ENCODE results near the gene GOT2. TPM values are rescaled to one million over a fixed set of nuclear protein-coding genes. Genes with fewer than 3 reads are reported as not detected.
A peak's percentile ranks its signal among the peaks of the same experiment; 100 is the strongest.
"Not testable (repeated sequence)": the region's sequence is repeated elsewhere in the genome, so short reads cannot be mapped to it uniquely, and the experiment has no call there.

Gene GOT2
- 50.1 and 51.1 TPM in 2 replicates for total RNA-seq (2014; rRNA removed; shearing (Covaris generic))
- polyA plus RNA-seq (2015; cell fraction: cytosol; rRNA removed): 84.3 and 104 TPM in 2 replicates
- 57.4 and 57.8 TPM in 2 replicates for polyA plus RNA-seq (2015; cell fraction: nucleus; rRNA removed)

DNA sequence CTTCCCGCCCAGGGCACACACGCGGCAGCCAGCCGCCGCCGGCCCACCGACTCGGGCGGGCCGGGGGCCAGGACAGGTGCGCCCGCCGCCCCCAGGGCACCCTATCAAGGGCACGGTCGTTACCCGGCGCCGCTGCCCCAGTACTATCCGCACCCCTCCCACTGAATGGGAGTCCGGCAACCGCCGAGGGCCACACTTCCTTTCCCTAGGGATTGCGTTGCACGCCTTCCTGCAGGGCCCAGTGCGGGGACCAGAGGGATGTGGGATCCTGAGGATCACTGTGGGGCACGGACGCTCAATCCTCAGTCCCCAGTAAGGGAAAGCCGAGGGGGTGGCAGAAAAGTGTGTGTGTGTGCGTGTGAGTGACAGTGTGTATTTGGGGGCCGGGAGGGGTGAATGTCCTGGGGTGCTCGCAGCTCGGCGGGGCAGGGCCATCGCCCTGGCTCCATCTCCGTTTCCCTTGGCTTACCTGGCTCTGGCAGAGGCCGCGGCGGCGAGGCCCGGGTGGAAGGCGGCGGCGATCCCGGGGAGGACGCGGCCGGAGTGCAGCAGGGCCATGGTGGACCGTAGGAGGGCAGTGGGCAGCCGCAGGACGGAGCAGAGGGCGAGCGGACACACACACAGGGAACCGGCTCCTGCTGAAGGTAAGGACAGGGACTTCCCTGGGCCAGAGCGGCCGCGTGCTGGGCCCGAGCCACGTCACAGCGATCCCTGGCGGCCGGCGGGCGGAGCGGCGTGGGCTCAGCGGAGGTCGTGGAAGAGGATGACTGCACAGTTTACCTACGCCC is at the start of gene GOT2:
Gene GOT2, minus strand, starts transcription at position 646 of the 788 bp plus-strand sequence. Its CDS starts 88 bp downstream, at position 558.
- in situ Hi-C loops (cut with HindIII; ENCODE audit: low pct_unique_long_range_greater_than_20kb, low sequenced_read_pairs): no loop called here

DNA sequence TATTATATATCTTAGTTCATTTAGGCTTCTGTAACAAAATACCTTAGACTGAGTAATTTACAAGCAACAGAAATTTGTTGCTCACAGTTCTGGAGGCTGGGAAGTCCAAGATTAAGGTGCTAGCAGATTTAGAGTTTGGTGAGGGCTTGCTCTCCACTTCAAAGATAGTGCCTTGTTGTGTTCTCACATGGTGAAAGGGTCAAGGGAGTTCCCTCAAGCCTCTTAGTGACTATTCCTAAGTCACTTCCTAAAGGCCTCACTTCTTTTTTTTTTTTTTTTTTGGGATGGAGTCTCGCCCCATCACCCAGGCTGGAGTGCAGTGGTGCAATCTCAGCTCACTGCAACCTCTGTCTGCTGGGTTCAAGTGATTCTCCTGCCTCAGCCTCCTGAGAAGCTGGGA is 45.2 kb upstream of the GOT2 start:
- in situ Hi-C loops (cut with HindIII; ENCODE audit: low pct_unique_long_range_greater_than_20kb, low sequenced_read_pairs); DNase-seq (ENCODE audit: low read depth, low spot score): not testable (repeated sequence)

More for the DNA sequence above, at the start of gene GOT2:
- peak; percentile 82 for DNase-seq (ENCODE audit: low read depth, low spot score)

DNA sequence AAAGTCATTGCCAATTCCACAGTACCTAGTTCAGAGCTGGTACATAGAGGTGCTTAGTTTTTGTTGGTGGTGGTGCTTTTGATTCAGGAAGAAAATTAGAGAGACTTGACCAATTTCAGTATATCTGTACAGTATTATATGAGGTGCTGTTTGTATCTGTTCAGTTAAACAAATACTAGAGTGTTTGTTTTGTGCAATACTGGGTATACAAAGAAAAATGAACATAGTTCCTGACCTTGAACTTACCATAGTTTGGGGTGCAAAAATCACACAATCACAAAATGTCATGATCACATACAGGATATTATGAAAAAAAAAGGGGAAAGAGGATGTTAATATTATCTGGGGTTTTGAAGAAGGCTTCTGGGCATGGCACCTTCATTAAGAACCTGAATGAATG is 39.8 kb upstream of the GOT2 start:
- in situ Hi-C loops (cut with HindIII; ENCODE audit: low pct_unique_long_range_greater_than_20kb, low sequenced_read_pairs): no loop called here

GRCh38 chr16:58768145-58768544 is 34.0 kb upstream of the GOT2 start:
- in situ Hi-C loops (cut with HindIII; ENCODE audit: low pct_unique_long_range_greater_than_20kb, low sequenced_read_pairs): no loop called here
- no peak for DNase-seq (ENCODE audit: low read depth, low spot score)

More for the DNA sequence above, 39.8 kb upstream of the GOT2 start:
- DNase-seq (ENCODE audit: low read depth, low spot score): no peak

DNA sequence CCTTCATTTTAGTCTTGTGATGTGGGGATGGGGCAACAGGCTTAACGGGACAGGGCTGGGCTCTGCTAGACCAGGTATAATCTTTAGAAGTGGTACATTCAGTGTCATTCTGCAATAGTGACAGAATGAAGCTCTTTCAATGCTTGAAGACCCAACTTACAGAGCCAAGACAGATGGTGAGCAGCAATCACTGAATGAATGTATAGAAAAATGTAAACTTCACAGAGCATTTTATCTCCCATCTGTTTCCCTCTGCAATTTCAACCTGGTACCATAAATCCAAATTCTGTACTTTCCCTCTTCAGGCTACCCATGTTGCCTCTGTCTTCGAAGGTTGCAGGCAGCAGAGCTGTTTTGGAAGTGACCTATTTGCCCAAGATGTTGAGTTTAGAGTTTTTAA is 33.5 kb upstream of the GOT2 start:
- no peak for DNase-seq (ENCODE audit: low read depth, low spot score)
- in situ Hi-C loops (cut with HindIII; ENCODE audit: low pct_unique_long_range_greater_than_20kb, low sequenced_read_pairs): no loop called here

GRCh38 chr16:58756650-58757332 is 22.7 kb upstream of the GOT2 start:
- DNase-seq (ENCODE audit: low read depth, low spot score): no peak
- in situ Hi-C loops (cut with HindIII; ENCODE audit: low pct_unique_long_range_greater_than_20kb, low sequenced_read_pairs): no loop called here

- peak; percentile 80 for DNase-seq (ENCODE audit: low read depth, low spot score)
- in situ Hi-C loops (cut with HindIII; ENCODE audit: low pct_unique_long_range_greater_than_20kb, low sequenced_read_pairs): no loop called here
Measured at GRCh38 chr16:58755989-58756649, 22.0 kb upstream of the GOT2 start.

- no peak for DNase-seq (ENCODE audit: low read depth, low spot score)
- in situ Hi-C loops (cut with HindIII; ENCODE audit: low pct_unique_long_range_greater_than_20kb, low sequenced_read_pairs): no loop called here
Measured at GRCh38 chr16:58753711-58754134, 19.6 kb upstream of the GOT2 start.

DNA sequence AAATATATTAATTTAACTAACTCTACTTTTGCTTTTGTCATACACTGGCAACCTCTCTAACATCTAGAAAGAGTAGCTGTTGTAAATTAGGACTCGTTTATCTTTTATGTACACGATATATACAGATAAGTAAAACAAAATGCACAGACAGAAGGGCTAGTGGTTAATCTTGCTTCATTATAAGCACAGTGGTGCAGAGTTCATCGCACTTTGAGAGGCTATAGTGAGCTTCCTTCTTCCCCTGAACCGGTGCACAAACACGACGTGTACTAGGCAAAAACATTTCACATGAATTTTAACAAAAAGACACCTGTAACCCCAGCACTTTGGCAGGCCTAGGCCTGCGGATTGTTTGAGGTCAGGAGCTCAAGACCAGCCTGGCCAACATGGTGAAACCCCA is 10.4 kb upstream of the GOT2 start:
- no peak for DNase-seq (ENCODE audit: low read depth, low spot score)
- in situ Hi-C loops (cut with HindIII; ENCODE audit: low pct_unique_long_range_greater_than_20kb, low sequenced_read_pairs): no loop called here

GRCh38 chr16:58741976-58742375 is 7.9 kb upstream of the GOT2 start:
- in situ Hi-C loops (cut with HindIII; ENCODE audit: low pct_unique_long_range_greater_than_20kb, low sequenced_read_pairs): no loop called here
- DNase-seq (ENCODE audit: low read depth, low spot score): no peak

DNA sequence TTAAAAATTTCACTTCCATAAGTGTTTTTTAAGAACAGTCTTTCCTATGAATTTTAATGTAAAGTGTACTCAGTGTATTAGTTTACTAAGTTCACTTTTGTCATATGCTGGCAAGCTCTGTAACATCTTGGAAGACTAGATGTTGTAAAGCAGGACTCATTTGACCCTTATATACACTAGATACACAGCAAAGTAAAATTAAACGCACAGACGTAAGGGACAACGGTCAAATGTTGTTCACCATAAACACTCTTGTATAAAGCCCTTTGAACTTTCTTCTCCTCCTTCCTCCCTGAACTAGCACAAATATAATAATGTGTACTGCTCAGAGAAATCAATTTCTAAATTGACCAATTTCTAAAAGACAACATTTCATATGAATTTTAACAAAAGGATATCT is 7.0 kb upstream of the GOT2 start:
- in situ Hi-C loops (cut with HindIII; ENCODE audit: low pct_unique_long_range_greater_than_20kb, low sequenced_read_pairs): no loop called here
- DNase-seq (ENCODE audit: low read depth, low spot score): no peak

DNA sequence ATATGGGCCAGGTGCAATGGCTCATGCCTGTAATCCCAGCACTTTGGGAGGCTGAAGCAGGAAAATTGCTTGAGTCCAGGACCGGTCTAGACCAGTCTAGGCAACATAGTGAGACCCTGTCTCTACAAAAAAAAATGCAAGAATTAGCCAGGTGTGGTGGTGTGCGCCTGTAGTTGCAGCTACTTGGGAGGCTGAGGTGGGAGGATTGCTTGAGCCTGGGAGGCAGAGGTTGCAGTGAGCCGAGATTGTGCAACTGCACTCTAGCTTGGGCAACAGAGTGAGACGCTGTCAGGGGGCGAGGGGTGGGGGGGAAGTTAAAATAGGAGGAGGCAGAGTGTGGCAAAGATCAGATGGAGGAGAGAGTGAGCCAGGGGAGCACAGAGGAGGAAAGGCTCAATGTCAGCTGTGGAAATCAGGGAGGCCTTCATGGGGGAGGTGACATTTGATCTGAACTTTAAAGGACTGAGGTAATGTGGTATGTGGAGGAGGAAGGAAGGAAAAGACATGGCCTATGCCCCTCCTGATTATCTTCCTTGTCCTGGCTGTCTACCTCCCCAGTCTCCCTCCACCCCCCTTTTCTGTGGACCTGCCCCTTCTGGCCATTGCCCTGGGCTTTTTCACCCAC is 4.7 kb upstream of the GOT2 start:
- DNase-seq (ENCODE audit: low read depth, low spot score): no peak
- in situ Hi-C loops (cut with HindIII; ENCODE audit: low pct_unique_long_range_greater_than_20kb, low sequenced_read_pairs): no loop called here

- DNase-seq (ENCODE audit: low read depth, low spot score); in situ Hi-C loops (cut with HindIII; ENCODE audit: low pct_unique_long_range_greater_than_20kb, low sequenced_read_pairs): not testable (repeated sequence)
Measured at GRCh38 chr16:58736341-58736740, 2.2 kb upstream of the GOT2 start.

GRCh38 chr16:58734459-58734787 is 307 bp upstream of the GOT2 start:
- no peak for DNase-seq (ENCODE audit: low read depth, low spot score)
- in situ Hi-C loops (cut with HindIII; ENCODE audit: low pct_unique_long_range_greater_than_20kb, low sequenced_read_pairs): no loop called here

- no peak for DNase-seq (ENCODE audit: low read depth, low spot score)
Measured at GRCh38 chr16:58733248-58733670, 857 bp downstream of the GOT2 start.

GRCh38 chr16:58732545-58733247 is 1.4 kb downstream of the GOT2 start:
- no peak for DNase-seq (ENCODE audit: low read depth, low spot score)
- in situ Hi-C loops (cut with HindIII; ENCODE audit: low pct_unique_long_range_greater_than_20kb, low sequenced_read_pairs): no loop called here

More at GRCh38 chr16:58733248-58733670, 857 bp downstream of the GOT2 start:
- in situ Hi-C loops (cut with HindIII; ENCODE audit: low pct_unique_long_range_greater_than_20kb, low sequenced_read_pairs): no loop called here

- in situ Hi-C loops (cut with HindIII; ENCODE audit: low pct_unique_long_range_greater_than_20kb, low sequenced_read_pairs): no loop called here
Measured at GRCh38 chr16:58730724-58731370, 3.3 kb downstream of the GOT2 start.

More at GRCh38 chr16:58730724-58731370, 3.3 kb downstream of the GOT2 start:
- DNase-seq (ENCODE audit: low read depth, low spot score): no peak
